Neural crest cell (in vitro differentiated cells): ENCODE measurements around the gene TNFAIP8L3. TPM values are rescaled to one million over a fixed set of nuclear protein-coding genes. Genes with fewer than 3 reads are reported as not detected.

Source experiments
- DNase-seq: peaks from one replicate; pipeline ENCODE4 v3.0.0; 2021; ENCODE audit warnings: low read depth, mixed read lengths, low spot score
- H3K27ac Mint-ChIP-seq: one replicate; pipeline ENCODE4 v1.8.0; 2021; ENCODE audit warnings: mild to moderate bottlenecking, mixed read lengths; ENCODE audit not compliant: unreplicated experiment
- H3K27me3 Mint-ChIP-seq: 2 replicates; pipeline ENCODE4 v1.8.0; 2021; ENCODE audit warnings: low read depth, mild to moderate bottlenecking, mixed read lengths
- H3K36me3 Mint-ChIP-seq: 2 replicates; pipeline ENCODE4 v1.8.0; 2021; ENCODE audit warnings: low read depth, mild to moderate bottlenecking, mixed read lengths
- H3K4me1 Mint-ChIP-seq: 2 replicates; pipeline ENCODE4 v1.8.0; 2021; ENCODE audit warnings: mixed read lengths
- H3K4me3 Mint-ChIP-seq: one replicate; pipeline ENCODE4 v1.8.0; 2021; ENCODE audit warnings: mild to moderate bottlenecking, mixed read lengths
- H3K9me3 Mint-ChIP-seq: 2 replicates; pipeline ENCODE4 v1.8.0; 2021; ENCODE audit warnings: mixed read lengths
- CTCF ChIP-seq: fragments of 200-600 bp; sonication (generic); conservative IDR thresholded peaks from 2 replicates; pipeline ENCODE4 v1.5.0; 2021; ENCODE audit warnings: antibody characterized with exemption, mild to moderate bottlenecking
- total RNA-seq: library from RNA; stranded (reverse); gene quantifications from 2 replicates; pipeline ENCODE4 v1.2.1, GENCODE V29; 2021

TNFAIP8L3 gene
- total RNA-seq, 1 donor from 2014 or later, result not detected

GRCh38 chr15:51069983-51070382, 24.7 kb downstream of the TNFAIP8L3 start:
- no peak overlapping the region for H3K27ac Mint-ChIP-seq
- H3K27me3 Mint-ChIP-seq, result no peaks in the 10 kb centered on the region
- H3K4me3 Mint-ChIP-seq, result no peak overlapping the region
- no peak for TF ChIP-seq CTCF
- H3K36me3 Mint-ChIP-seq, result peaks cover 2% of the 10 kb centered on the region
- DNase-seq, result no peak
- no peaks in the 10 kb centered on the region for H3K4me1 Mint-ChIP-seq
- H3K9me3 Mint-ChIP-seq, result no peaks in the 10 kb centered on the region

GRCh38 chr15:51067510-51067909, 27.2 kb downstream of the TNFAIP8L3 start:
- Mint-ChIP-seq H3K27ac (no peak overlapping the region), H3K9me3 (no peaks in the 10 kb centered on the region), H3K36me3 (peaks cover 2% of the 10 kb centered on the region)

GRCh38 chr15:51065781-51066180, 28.9 kb downstream of the TNFAIP8L3 start:
- H3K36me3 Mint-ChIP-seq, result no peaks in the 10 kb centered on the region
- no peaks in the 10 kb centered on the region for H3K4me1 Mint-ChIP-seq
- no peak for DNase-seq
- no peaks in the 10 kb centered on the region for H3K27me3 Mint-ChIP-seq
- H3K4me3 Mint-ChIP-seq, result no peak overlapping the region
- H3K9me3 Mint-ChIP-seq, result no peaks in the 10 kb centered on the region
- no peak overlapping the region for H3K27ac Mint-ChIP-seq
- TF ChIP-seq CTCF, result no peak

More at GRCh38 chr15:51067510-51067909, 27.2 kb downstream of the TNFAIP8L3 start:
- H3K4me1 Mint-ChIP-seq, result no peaks in the 10 kb centered on the region
- H3K4me3 Mint-ChIP-seq, result no peak overlapping the region
- H3K27me3 Mint-ChIP-seq, result no peaks in the 10 kb centered on the region
- no peak for TF ChIP-seq CTCF
- no peak for DNase-seq

GRCh38 chr15:51065261-51065660, 29.4 kb downstream of the TNFAIP8L3 start:
- no peak for TF ChIP-seq CTCF
- no peak overlapping the region for H3K27ac Mint-ChIP-seq

GRCh38 chr15:51062736-51063135, 32.0 kb downstream of the TNFAIP8L3 start:
- H3K27ac Mint-ChIP-seq, result no peak overlapping the region
- no peaks in the 10 kb centered on the region for H3K9me3 Mint-ChIP-seq
- peaks cover 12% of the 10 kb centered on the region for H3K4me1 Mint-ChIP-seq
- H3K4me3 Mint-ChIP-seq, result no peak overlapping the region
- H3K27me3 Mint-ChIP-seq, result no peaks in the 10 kb centered on the region
- no peak for DNase-seq
- H3K36me3 Mint-ChIP-seq, result no peaks in the 10 kb centered on the region
- no peak for TF ChIP-seq CTCF

More at GRCh38 chr15:51065261-51065660, 29.4 kb downstream of the TNFAIP8L3 start:
- no peak for DNase-seq
- Mint-ChIP-seq H3K36me3 (no peaks in the 10 kb centered on the region), H3K27me3 (no peaks in the 10 kb centered on the region), H3K4me3 (no peak overlapping the region), H3K4me1 (peaks cover 2% of the 10 kb centered on the region), H3K9me3 (no peaks in the 10 kb centered on the region)
